Measurements from ENCODE around the gene NECAB2.

The NECAB2 gene

DNA sequence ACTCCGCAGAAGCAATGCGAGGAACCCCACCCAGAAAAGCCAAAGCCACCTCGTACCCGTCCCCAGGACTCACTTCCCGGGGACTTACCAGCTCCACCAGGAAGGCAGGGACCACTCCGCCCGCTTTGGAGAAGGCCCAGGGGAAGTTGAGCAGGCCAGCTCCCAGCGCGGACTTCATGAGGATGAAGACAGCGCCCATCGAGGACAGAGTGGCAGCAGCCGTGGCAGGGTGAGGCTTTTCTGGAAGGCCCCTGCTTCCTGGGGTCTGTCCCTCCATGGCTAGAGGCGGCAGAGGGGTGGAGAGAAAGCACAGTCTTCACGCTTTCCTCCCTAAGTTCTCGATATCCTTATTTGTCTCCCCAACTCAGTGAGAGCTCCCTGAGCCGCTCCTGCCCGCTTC, 73.8 kb downstream of the NECAB2 start:
- H3K4me3 ChIP-seq (ENCODE audit: low read depth, low read length), result no peak overlapping the region
- TF ChIP-seq, protein P1, sequence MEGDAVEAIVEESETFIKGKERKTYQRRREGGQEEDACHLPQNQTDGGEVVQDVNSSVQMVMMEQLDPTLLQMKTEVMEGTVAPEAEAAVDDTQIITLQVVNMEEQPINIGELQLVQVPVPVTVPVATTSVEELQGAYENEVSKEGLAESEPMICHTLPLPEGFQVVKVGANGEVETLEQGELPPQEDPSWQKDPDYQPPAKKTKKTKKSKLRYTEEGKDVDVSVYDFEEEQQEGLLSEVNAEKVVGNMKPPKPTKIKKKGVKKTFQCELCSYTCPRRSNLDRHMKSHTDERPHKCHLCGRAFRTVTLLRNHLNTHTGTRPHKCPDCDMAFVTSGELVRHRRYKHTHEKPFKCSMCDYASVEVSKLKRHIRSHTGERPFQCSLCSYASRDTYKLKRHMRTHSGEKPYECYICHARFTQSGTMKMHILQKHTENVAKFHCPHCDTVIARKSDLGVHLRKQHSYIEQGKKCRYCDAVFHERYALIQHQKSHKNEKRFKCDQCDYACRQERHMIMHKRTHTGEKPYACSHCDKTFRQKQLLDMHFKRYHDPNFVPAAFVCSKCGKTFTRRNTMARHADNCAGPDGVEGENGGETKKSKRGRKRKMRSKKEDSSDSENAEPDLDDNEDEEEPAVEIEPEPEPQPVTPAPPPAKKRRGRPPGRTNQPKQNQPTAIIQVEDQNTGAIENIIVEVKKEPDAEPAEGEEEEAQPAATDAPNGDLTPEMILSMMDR (IDR thresholded peaks at IDR 0.05; ENCODE audit: borderline replicate concordance, insufficient read depth, low read depth, low read length), result no peak

DNA sequence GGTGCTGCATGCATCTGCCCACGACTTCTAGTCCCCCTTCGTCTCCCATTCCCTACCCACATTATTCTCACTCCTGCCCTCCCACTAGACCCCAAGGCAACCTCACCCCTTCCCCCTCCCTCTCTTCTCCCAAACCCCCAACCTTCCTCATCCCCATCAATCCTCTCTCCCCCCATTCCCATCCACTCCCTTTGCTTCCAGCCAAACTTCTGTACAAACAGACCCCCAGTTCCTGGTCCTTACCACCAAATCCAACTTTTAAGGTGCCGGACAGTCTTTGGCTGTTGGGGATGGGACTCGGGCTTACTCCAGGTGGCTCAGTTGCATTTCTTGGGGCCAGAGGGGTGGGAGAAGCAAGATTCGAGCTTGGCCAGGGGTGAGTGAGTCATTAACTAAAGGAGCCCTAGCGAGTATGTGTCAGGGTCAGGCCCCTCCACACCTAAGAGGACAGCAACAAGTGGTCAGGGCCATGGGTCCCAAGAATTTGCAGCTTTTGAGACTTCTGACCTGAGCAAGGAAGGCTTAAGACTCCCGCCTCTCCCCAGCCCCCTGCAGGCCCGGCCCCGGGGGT, 74.3 kb downstream of the NECAB2 start, which contains the start of gene SLC38A8:
Gene SLC38A8, minus strand, starts transcription at position 488 of the 571 bp plus-strand sequence. CDS start 638 bp downstream, outside the sequence.
- no peak within 1 kb of the TSS for H3K4me3 ChIP-seq (ENCODE audit: low read depth, low read length)
- TF ChIP-seq, protein P1 (IDR thresholded peaks at IDR 0.05; ENCODE audit: borderline replicate concordance, insufficient read depth, low read depth, low read length), result no peak

DNA sequence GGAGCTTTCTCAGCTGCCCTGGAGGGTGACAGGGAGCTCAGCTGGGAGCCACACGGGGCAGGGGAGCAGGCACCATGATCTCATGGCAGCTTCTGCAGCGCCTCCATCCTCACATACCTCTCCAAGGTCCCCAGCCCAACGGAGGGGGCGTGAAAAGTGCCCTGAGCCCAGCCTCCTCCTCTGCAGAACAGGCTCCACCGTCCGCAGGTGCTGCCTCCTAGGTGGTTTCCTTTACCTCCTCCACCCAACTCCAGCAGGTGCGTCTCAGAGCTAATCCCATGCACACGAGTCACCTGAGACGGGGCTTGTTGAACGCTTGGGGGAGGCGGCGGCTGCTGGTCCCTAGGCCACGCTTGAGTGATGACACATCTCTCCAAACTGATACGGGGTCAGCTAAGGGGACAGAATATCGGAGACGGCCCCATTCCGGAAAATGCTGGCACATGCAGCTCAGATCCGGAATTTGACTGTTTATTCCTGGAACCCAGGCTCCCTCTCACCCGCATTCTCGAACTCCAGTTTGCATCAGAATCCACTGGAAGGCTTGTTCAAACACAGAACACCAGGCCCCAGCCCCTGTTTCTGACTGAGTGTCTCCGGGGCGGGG, 74.9 kb downstream of the NECAB2 start:
- H3K4me3 ChIP-seq (ENCODE audit: low read depth, low read length), result no peak overlapping the region
- TF ChIP-seq, protein P1 (IDR thresholded peaks at IDR 0.05; ENCODE audit: borderline replicate concordance, insufficient read depth, low read depth, low read length), result no peak

DNA sequence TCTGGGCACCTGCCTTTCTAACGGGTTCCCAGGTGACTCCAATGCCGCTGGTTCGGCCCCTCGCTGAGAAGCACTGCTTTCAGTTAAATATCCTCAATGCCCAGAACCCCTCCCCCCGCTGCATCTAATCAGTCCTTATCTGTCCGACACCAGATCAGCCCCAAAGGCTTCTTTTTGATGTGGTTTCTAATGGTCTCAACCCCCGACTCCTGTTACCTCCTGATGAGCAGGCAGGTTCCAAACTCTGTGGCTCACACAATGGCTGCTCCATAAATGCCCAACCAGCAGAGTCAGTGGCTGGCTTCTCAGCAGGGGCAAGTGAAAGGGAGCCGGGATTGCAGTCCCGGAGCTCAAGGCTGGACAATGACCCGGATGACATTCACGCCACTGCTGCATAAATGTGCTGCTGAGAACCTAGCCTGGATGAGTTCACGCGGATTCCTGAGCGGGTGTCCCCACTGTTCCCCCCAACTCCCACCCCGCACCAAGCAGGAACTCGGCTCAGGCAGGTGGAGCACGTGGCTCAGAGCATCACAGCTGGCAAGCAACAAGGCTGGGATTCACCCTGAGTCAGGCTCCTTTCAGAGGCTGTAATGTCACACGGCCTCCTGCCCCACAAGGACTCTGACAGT, 75.6 kb downstream of the NECAB2 start:
- no peak overlapping the region for H3K4me3 ChIP-seq (ENCODE audit: low read depth, low read length)
- TF ChIP-seq, protein P1 (IDR thresholded peaks at IDR 0.05; ENCODE audit: borderline replicate concordance, insufficient read depth, low read depth, low read length), result no peak

DNA sequence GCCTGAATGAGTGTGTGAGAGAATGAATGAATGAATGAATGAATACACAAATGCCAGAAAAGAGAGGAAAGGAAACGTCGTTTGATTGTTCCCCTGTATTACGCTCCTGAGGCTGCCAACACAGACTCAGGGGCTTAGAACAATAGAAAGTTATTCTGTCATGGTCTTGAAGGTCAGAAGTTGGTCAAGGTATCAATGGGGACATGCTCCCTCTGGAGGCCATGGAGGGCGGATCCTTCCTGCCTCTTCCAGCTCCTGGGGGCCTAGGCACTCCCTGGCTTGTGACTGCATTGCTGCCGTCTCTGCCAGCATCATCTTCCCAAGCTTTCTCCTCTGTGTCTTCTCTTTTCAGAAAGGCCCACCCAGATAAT, 76.1 kb downstream of the NECAB2 start:
- TF ChIP-seq, protein P1 (IDR thresholded peaks at IDR 0.05; ENCODE audit: borderline replicate concordance, insufficient read depth, low read depth, low read length), result peak; percentile 20; the same call in 1 of the 2 replicates

DNA sequence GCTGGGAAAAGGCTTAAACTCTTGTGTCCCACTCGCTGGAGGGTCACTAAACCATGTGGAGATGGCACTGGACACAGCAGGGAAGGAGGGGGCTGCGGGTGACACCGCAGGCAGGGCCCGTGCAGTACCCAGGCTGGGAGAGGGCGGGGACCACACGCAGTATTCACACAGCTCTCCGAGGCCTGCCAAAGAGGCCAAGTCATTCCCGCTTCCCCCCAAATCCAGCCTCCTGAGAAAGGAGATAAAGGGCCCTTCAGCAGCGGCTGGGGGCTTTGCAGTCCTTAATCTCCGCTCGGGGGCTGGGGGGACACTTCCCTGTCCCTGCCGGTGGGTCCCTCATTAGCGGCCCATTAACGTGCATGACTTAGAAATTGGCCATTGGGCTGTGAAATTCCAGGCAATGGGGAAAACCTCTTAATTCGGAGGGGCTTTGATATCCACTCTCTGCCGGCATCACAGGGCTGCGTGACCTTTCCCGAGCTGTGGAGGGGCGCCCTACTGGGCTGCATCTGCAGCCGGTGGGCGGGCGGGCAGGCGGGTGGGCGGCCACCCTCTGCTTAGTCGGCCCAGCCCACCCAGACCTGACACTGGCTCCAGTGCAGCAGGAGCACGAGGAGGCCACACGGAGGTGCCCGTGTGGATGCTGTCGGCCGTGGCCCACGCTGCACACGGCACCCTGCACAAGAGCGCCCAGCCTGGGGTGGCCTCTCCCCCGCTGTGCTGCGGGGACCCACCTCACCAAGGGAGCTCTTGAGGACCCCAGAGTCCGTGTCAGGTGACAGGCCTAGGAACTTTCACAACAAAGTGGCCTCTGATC, 77.2 kb downstream of the NECAB2 start:
- TF ChIP-seq, protein P1 (IDR thresholded peaks at IDR 0.05; ENCODE audit: borderline replicate concordance, insufficient read depth, low read depth, low read length), result no peak
- no peak overlapping the region for H3K4me3 ChIP-seq (ENCODE audit: low read depth, low read length)

More for the DNA sequence above, 76.1 kb downstream of the NECAB2 start:
- H3K4me3 ChIP-seq (ENCODE audit: low read depth, low read length), result no peak overlapping the region
